ENCODE measurements around the gene RAI1. TPM values are rescaled to one million over a fixed set of nuclear protein-coding genes. Genes with fewer than 3 reads are reported as not detected.

The RAI1 gene
- total RNA-seq, 2 experiments from 2014 or later = 17.1 to 49.4 TPM

- no peaks in the 10 kb centered on the region for H3K4me1 ChIP-seq (ENCODE audit: insufficient read depth, low read length, poor library complexity, severe bottlenecking)
- BruUV-seq (replicated peaks) = no TSS peak
- TF ChIP-seq CTCF (conservative IDR thresholded peaks at IDR 0.05; ENCODE audit: low read length) (no peak), EZH2phosphoT487 (IDR thresholded peaks at IDR 0.05; ENCODE audit: borderline replicate concordance, low read depth, low read length) (no peak)
- H3K79me2 ChIP-seq (ENCODE audit: insufficient read depth, low read depth, low read length) = no peaks in the 10 kb centered on the region
- H3K27ac ChIP-seq (ENCODE audit: low read depth, low read length, poor library complexity, severe bottlenecking) = no peak overlapping the region
- CTCF ChIA-PET (ENCODE audit: unreplicated experiment) = no interaction called here
- no peaks in the 10 kb centered on the region for H4K20me1 ChIP-seq (ENCODE audit: insufficient read depth, low read length)
- no peak overlapping the region for H2AFZ ChIP-seq (ENCODE audit: low read length)
- no peak for DNase-seq (ENCODE audit: low spot score)
- intact Hi-C loops (cut with micrococcal nuclease; ENCODE audit: unreplicated experiment) = no loop called here
- H3K4me3 ChIP-seq (ENCODE audit: low read depth, low read length, poor library complexity, severe bottlenecking) = no peak overlapping the region
- H3K9me2 ChIP-seq (ENCODE audit: insufficient read depth, low read length) = no peaks in the 10 kb centered on the region
- H3K9me3 ChIP-seq (ENCODE audit: low read length) = no peaks in the 10 kb centered on the region
- no peaks in the 10 kb centered on the region for H3K36me3 ChIP-seq (ENCODE audit: insufficient read depth, low read length)
- POLR2A ChIA-PET = interaction anchor here (0.9 kb wide), 1 partner anchor 18 kb away, joined by 3 read pairs; no protein-coding TSS in a partner anchor
- H3K4me2 ChIP-seq (ENCODE audit: low read length) = no peak overlapping the region
Measured at GRCh38 chr17:17857496-17857895, 176.2 kb downstream of the RAI1 start.

- intact Hi-C loops (cut with micrococcal nuclease; ENCODE audit: unreplicated experiment) = loop anchor here (1.0 to 5.0 kb wide), 5 partner anchors 48 to 179 kb away; partner anchors contain the start of gene RAI1
- TF ChIP-seq EZH2phosphoT487 (IDR thresholded peaks at IDR 0.05; ENCODE audit: borderline replicate concordance, low read depth, low read length) (no peak), CTCF (conservative IDR thresholded peaks at IDR 0.05; ENCODE audit: low read length) (peak; percentile 98)
- H3K4me3 ChIP-seq (ENCODE audit: low read depth, low read length, poor library complexity, severe bottlenecking) = no peak overlapping the region
- no peak overlapping the region for H3K4me2 ChIP-seq (ENCODE audit: low read length)
- no peaks in the 10 kb centered on the region for H3K9me3 ChIP-seq (ENCODE audit: low read length)
- H3K36me3 ChIP-seq (ENCODE audit: insufficient read depth, low read length) = no peaks in the 10 kb centered on the region
- H3K4me1 ChIP-seq (ENCODE audit: insufficient read depth, low read length, poor library complexity, severe bottlenecking) = no peaks in the 10 kb centered on the region
- no TSS peak for BruUV-seq (replicated peaks)
- peak; percentile 73 for DNase-seq (ENCODE audit: low spot score)
- no peak overlapping the region for H3K27ac ChIP-seq (ENCODE audit: low read depth, low read length, poor library complexity, severe bottlenecking)
- ChIA-PET CTCF (ENCODE audit: unreplicated experiment) (interaction anchor here (0.5 kb wide), 1 partner anchor 8 kb away, joined by 4 read pairs; no protein-coding TSS in a partner anchor), POLR2A (interaction anchor here (0.6 kb wide), 1 partner anchor 48 kb away, joined by 3 read pairs; no protein-coding TSS in a partner anchor)
- H4K20me1 ChIP-seq (ENCODE audit: insufficient read depth, low read length) = no peaks in the 10 kb centered on the region
- no peaks in the 10 kb centered on the region for H3K79me2 ChIP-seq (ENCODE audit: insufficient read depth, low read depth, low read length)
- no peak overlapping the region for H2AFZ ChIP-seq (ENCODE audit: low read length)
- no peaks in the 10 kb centered on the region for H3K9me2 ChIP-seq (ENCODE audit: insufficient read depth, low read length)
Measured at GRCh38 chr17:17859909-17860765, 178.9 kb downstream of the RAI1 start.

GRCh38 chr17:17860766-17861107 lies 179.5 kb downstream of the RAI1 start:
- CTCF ChIA-PET (ENCODE audit: unreplicated experiment) = interaction anchor here (0.5 kb wide), 1 partner anchor 8 kb away, joined by 4 read pairs; no protein-coding TSS in a partner anchor
- no peaks in the 10 kb centered on the region for H3K36me3 ChIP-seq (ENCODE audit: insufficient read depth, low read length)
- no peaks in the 10 kb centered on the region for H3K79me2 ChIP-seq (ENCODE audit: insufficient read depth, low read depth, low read length)
- H2AFZ ChIP-seq (ENCODE audit: low read length) = no peak overlapping the region
- H3K9me2 ChIP-seq (ENCODE audit: insufficient read depth, low read length) = no peaks in the 10 kb centered on the region
- BruUV-seq (replicated peaks) = no TSS peak
- H3K27ac ChIP-seq (ENCODE audit: low read depth, low read length, poor library complexity, severe bottlenecking) = no peak overlapping the region
- H3K4me1 ChIP-seq (ENCODE audit: insufficient read depth, low read length, poor library complexity, severe bottlenecking) = no peaks in the 10 kb centered on the region
- no peak overlapping the region for H3K4me3 ChIP-seq (ENCODE audit: low read depth, low read length, poor library complexity, severe bottlenecking)
- no peaks in the 10 kb centered on the region for H4K20me1 ChIP-seq (ENCODE audit: insufficient read depth, low read length)
- H3K9me3 ChIP-seq (ENCODE audit: low read length) = no peaks in the 10 kb centered on the region
- no peak for DNase-seq (ENCODE audit: low spot score)
- no peak overlapping the region for H3K4me2 ChIP-seq (ENCODE audit: low read length)
- no peak for TF ChIP-seq CTCF (conservative IDR thresholded peaks at IDR 0.05; ENCODE audit: low read length)
- TF ChIP-seq EZH2phosphoT487 (IDR thresholded peaks at IDR 0.05; ENCODE audit: borderline replicate concordance, low read depth, low read length) = no peak
- POLR2A ChIA-PET = no interaction called here
- intact Hi-C loops (cut with micrococcal nuclease; ENCODE audit: unreplicated experiment) = loop anchor here (1.0 to 5.0 kb wide), 5 partner anchors 48 to 179 kb away; partner anchors contain the start of gene RAI1

Measured in OCI-LY7 (cell line).